NCI-H446 (cell line): ENCODE measurements around the gene MAML2.

Source experiments
- DNase-seq, 2 experiments: peaks; one replicate each; lab custom pipeline; 2025; lab: John Stamatoyannopoulos, UW

MAML2 gene

DNA sequence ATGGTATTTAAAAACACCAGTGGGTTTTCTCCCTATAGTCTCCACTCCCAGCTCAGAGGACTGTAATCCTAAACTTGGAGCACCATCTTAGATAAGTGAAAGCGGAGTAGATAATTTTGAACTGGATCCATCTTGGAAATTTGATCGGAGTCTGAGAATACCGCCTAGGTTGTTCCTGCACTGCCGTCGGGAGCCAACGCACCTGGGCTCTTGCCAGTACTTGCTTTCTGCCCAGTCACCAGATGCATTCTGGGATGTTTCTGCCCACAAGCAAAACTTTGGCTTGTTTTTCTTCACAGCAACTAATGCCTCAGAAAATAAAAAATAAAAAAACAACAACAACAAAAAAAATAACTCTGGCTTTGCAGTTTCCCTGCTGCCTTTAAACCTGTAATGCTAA lies 306.1 kb downstream of the MAML2 start:
- DNase-seq: peak; percentile 57 to 88

DNA sequence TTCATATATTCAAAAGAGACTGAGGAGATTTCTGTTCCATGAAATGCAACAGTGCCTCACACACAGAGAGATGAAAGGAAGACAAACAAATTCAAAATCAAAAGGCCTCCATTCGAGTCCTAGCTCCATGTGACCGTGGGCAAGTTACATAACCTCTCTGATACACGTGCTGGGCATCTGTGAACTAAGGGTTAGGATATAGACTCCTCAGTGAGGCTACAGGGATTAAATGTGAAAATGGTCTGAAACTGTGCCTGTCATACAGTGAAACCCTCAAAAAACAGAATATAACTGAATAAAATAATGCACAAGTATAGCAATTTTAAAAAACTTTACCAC lies 307.3 kb downstream of the MAML2 start:
- no peak for DNase-seq

DNA sequence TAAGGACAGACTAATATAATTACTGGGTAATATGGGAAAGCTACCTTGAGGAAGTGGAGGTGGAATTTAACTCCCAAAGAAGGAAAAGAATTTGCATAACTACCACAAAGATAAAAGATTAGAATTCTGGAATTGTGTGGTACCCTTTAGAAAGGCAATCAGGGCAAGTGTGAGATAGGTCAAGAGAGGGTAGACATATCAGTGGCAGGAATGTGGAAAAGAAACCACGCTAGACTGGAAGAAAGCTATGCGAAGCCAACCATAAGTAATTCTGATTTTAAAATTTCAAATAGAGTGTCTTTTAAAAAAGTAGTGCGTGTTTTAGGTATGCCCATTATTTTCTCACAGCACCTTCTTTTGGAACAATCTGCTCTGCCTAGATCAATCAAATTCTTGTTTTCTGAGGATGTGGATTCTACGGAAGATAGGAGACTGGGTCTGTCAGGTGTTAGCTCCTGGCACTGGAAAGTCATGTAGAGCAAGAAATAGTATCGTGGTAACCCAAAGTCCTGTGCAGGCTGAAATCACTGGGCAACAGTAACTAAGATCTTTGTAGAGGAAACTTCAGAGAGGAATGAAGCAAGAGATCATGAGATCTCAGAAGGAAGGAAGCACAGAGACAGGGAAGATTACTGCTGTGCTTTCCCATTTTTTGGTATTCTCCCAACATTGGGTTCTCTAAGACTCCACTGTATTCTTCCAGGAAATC lies 307.8 kb downstream of the MAML2 start:
- DNase-seq: no peak

DNA sequence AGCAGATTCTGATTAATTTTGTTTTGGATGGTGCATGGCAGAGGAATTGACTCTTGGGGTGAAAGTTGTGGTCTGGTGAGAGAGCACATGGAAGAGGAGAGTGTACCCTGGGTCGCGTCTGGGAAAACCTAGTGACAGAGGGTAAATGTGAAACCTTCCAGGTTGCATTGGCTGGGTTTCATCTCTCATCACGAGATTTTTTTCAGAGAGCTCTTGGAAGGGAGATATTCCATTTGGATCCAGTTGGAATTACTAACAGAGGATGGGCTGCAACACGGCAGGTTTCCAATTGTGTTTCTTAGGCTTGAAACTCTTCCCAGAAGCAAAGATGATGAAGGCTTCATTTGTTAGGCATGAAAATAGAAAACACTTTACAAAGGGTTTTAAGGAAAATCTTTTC lies 309.4 kb downstream of the MAML2 start:
- DNase-seq: peak; percentile 74 to 85

DNA sequence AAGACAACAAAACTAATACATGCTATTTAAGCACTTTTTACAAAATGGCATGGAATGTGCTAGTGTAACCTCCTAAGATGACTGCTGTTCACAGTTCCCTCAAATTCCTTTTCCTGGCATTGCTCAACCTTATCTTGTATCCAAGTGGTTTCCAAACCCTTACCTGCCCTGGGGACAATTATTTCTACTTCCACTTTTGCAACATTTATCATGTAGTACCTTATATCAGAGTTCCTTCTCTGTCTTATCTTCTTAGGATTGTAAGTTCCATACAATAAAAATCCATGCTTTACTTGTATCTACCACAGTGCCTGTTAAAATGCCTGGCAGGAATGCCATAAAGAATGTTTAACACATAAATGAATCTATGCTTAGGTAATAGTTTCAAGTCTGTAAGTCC lies 309.9 kb downstream of the MAML2 start:
- DNase-seq: no peak

DNA sequence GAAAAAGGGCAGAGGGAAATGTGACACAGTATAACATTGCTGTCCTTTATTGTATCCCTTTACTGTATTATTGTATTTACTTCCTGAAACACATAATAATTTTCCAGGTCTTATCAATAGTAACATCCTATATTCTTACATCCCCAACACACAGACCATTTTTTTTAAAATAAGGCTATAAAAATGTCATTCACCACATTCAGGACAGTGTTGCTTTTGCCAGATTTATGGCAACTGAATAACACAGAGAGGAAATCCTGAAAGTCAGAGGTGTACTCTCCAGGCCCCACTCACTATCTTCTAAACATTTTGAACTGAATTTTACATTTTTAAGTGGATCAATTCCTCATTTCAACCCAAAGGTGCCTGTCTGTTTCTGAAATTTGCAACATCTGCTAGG lies 314.2 kb downstream of the MAML2 start:
- DNase-seq: no peak

DNA sequence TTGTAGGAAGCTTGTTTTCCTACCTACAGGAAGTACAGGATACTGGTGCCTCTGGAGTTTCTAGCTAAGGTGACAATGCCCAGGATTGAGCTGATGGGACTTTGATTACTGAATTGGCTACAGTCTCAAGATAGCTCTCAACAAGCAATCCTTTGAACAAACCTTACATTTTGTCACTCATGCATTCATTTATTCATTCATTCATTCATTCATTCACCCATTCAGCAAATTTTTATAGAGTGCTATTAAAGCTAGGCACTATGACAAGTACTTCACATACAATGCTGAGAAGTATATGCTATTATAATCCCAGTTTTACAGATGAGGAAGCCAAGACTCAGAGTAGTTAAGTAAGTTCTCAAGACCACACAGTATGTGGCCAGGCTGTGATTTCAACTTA lies 316.0 kb downstream of the MAML2 start:
- DNase-seq: no peak

DNA sequence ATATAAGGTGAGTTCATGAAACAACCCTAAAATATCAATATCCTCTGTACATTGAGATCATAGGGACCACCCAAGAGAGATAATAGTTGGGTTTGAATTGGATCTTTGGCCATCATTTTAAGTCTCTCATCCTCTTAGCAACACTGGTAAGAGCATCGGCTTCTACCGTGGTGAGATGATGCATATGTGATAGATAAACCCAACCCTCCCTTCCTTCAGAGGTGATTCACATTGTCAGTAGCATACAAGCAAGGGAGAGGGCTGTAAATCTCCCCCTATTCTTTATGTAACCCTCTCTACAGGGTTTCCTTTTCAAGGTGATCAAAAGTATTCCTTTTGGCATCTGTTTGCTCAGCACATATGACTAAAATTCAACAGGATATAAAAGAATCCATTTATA lies 316.7 kb downstream of the MAML2 start:
- DNase-seq: no peak

DNA sequence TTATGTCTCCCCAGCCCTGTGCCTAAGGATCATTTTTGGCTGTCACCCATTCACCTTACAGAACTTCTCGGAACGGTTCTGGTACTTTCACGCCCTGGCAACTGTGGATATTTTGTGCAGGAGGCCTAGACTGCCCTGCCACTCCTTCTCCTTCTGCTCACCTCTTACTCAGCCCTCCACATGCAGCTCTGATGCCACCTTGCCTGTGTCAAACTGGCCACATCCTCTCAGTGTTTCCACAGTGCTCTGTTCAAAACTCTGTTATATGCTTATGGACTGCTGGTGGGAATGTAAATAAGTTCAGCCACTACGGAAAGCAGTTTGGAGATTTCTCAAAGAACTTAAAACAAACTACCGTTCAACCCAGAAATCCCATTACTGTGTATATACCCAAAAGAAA lies 318.3 kb downstream of the MAML2 start:
- no peak for DNase-seq

DNA sequence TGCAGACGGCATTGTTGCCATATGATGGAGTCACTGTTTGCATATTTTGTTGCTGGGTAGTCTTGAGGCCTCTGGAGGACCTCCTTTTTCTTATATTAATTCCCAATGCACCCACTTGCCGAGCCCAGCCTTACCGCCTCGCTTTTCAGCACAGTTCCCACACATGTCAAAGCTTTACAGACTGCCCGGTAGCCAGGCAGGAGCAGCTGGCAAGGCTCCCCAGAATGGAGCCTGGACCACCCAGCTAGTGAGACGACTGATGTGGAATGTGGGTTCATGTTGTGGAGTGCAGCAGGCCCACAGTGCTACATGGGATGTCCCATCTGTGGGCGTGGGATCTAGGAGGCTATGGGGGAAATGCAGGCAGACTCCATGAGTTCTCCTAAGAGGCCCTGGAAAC lies 319.7 kb downstream of the MAML2 start:
- DNase-seq: no peak

DNA sequence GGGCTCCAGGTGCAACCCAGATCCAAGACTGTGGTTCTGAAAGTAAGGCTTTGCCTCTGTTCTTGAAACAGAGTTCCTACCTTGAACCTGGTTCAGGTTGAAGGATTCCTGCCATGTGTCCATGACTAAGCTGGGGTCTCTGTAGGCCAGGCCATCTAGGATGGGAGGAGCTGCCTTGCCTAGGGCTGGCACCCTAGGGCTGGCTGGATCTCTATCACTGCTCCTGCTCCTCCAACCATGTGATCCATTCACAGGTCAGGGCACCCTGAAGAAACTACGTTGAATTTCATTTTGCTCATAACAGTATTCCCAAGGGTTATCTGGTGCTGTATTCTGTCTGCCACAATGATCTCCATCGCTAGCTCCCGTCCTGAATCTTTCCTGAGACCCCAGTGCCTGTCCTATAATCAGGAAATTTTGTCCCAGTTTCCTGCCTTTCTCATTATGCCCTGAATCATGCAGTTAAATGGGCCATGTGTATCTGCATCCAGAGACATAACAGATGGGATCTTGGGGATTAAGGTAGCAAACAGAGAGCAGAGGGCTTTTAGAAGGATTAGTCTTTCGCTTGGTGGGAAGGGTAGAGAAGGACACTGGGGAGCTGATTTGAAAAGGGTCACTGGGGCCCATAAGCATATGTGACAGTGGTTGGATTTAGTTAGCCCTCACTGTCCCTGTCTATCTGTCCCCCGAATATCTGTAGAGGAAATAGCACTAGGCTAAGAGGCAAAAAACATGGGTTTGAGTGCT lies 320.9 kb downstream of the MAML2 start:
- no peak for DNase-seq

DNA sequence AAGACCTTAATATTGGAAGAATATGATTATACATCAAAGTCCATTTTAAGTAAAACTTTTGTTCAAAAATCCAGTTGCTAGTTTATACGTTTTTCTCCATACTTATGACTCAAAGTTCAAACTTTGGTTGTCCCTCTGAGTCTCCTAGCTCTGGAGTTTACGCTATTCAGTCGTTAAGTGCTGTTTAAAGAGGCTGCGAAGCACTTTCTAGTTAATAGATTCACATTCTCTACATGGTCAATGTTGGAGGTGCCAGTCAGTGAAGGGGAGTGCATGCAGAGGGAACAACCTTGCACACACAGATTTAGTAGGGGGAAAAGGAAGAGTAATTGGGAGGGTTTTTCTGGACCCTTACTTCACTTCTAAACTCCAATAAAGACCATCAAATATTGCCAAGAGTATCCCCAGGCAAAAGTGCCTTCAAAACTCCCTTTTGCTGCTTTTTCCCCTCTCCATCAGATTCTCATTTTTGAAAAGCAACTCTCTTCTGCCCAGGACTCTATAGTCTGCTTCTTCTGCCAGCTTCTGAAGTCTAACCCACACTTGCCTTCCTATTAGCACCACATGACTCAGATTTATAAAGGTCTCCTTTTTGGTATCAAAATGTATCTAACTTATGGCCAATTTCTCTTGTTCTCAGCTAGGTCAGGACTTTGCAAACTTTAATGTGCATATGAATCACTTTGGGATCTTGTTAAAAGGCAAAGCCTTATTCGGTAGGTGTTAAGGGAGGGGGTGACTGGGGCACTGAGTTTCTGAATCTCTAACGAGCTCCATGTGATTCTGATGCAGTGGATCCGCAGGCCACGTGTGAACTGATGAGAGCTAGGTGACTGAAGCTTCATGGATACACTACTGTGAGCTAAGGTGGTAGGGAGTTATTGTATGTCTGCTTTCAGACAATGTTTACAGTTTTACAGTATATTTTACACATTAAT lies 322.9 kb downstream of the MAML2 start:
- DNase-seq: no peak

DNA sequence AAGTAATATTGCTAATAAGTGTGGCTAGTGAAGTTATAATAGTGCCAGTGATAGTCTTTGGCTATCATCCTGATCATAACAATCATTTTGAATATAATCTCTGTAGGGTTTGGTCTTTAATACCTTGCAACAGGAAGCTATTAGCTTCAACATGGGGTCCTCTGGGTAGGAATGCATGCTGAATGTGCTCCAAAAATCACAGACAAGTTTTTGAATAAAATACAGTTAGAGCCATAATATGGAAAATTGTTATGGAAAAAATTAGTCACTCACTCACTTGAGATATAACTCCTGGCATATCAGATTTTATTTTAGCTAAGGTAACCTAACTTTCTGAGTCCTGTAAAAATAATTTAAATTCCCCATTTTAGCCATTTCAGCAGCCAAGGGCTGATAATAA lies 323.7 kb downstream of the MAML2 start:
- DNase-seq: no peak

DNA sequence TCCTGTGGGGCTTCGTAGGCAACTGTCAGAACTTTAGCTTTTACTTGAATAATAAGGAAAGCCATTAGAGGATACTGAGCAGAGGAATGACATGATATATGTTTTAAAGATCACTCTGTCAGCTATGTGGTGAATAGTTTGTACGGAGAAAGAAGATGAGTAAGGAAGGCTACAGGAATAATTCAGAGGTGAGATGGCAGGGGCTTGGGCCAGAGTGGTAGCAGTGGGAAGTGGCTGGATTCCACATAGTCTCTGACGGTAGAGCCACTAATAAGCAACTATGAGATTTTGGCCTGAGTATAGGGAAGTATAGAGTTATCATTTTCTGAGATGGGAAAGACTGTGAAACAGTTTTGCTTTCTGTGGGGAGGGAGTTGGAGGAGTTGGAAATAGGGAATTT lies 325.1 kb downstream of the MAML2 start:
- no peak for DNase-seq

DNA sequence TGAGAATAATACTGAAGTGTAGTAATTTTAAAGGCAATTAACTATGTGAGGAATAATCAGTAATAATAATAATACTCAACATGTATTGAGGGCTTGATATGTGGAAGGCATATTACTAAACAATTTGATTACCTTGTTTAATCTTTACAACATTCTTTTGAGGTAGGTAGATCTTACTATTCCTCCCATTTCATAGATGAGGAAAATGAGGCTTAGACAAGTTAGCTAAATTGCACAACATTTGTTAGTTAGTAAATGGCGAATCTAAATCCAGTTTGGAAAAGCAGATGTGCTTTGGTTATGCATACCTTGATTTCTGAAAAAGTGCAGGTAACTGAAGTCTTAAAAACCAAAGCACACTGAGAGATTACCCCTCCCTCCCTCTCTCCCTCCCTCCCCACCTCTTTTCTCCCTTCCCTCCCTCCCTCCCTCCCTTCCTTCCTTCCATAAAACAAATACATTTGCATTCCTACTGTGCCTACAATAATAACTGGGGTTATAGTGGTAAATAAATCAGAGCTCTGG lies 326.0 kb downstream of the MAML2 start:
- DNase-seq: no peak

DNA sequence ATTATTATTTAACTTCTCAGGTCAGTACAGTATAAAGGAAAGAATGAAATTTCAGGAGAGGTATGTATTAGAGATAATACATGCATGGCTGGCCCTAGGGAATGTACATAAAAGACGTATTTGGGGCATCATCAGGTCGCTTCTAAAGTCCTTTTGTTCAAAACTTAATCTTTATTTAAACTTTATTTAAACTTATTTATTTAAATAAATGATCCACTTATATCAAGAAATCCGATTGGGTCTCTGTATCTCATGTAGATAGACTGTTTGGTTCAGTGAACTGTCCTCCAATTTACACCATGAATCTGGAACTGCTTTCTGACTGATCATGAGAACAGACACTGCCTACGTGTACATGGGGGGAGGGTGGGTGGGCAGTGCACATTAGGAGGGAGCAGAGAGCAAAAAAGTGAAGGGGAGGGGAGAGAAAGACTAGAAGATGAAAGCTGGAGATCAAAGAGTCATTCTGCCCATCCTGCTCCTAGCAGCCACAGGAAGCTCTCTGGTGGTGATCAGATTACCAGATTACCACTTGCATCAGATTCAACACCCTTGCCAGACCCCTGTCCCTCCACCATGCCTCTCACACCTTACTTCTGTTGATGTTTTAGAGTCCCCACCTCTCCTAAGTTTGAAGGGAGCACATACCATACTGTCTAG lies 327.0 kb downstream of the MAML2 start:
- no peak for DNase-seq

DNA sequence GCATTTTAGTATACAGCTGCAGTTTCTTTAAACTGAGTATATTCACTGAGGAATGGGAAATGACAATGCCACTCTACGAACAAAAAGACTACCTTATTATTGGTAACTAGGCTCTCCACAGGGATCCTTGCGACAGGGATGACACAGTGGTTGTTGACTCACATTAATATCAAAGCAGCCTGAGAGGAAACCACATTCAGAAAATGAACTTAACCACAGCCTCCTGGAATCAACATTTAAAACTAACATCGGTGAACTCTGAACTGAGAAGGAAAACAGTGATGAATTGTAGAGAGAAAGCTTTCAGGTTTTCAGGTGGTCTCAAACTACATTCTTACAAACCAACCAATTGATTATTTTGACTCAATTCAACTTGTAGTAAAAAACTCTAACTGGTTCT lies 328.8 kb downstream of the MAML2 start:
- no peak for DNase-seq

DNA sequence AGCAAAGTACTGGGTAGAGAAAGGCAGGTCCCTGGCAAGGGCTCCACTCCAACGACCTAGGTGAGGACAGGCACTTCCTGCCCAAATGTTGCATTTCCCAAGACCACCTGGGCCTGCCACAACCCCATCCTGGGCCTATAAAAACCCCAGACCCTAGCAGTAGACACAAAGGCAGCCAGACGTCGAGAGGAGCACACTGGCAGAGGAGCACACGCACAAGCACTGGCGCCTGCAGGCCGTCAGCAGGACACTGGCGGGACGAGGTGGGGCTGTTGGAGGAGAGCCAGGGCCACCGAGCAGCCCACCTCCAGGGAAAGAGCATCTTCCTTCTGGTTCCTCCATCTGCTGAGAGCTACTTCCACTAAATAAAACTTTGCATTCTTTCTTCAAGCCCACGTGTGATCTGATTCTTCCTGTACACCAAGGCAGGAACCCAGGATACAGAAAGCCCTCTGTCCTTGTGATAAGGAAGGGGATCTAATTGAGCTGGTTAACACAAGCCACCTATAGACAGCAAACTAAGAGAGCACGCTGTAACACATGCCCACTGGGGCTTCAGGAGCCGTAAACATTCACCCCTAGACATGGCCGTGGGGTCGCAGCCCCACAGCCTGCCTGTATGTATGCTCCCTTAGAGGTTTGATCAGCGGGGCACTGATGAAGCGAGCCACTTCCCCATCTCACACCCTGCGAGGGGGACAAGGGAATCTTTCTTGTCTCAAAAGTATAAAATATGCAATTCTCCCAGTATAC lies 329.4 kb downstream of the MAML2 start:
- DNase-seq: no peak

DNA sequence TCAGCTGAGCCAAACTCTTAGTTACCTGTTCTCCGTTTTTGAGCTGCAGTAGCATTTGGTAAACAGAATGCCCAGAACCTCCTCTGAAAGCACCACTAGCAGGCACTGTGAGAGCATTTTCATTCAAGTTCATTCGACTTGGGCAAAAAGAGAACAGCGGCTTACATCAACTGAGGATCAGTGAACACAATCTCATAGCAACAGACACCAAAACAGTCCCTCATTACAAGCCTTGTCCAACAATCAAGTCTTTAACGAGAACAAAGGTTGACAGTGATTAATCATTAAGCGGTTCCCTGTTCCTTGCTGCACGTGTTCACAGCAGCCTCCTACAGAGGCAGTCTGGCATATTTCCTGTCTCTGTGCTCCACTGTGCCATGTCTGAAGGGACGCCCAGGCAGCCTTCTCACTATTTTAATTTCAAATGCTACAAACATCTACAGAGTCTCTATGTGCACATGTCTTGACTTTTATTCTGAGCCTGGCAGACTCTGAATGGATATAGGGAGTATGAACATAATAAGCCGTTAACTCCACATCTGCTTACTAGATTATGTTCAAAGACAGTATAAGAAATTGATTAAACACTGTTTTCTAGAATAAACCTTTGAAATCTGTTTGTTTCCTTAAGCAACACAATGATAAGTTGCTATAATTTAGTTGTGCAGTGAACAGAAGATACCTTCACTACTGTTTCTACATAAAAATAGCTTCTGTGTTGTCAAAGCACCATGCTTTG lies 330.7 kb downstream of the MAML2 start:
- peak; percentile 89 to 91 for DNase-seq

DNA sequence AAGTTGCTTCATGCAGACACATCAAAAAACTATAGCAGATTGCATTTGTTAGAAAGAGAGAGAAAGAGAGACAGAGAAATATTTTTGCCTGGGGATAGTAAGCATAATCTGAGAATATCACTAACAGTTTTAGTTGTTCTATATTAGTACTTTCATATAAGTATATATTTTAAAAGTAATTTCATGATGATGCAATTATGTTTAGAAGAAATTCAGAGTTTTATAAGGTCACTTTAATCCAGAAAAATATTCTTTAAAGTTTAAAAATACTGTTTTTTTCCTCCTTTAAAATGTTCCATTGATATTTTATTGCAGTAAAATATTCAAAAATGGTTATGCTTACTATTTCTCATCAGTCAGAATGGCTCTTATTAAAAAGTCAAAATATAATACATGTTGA lies 332.3 kb downstream of the MAML2 start:
- DNase-seq: no peak
